Stimulated activated CD8-positive, alpha-beta memory T cell treated with anti-CD3 and anti-CD28 coated beads, Interleukin-12 subunit alpha, Interleukin-12 subunit beta, amount 100 ng/mL, for 1 hour (primary cell): ENCODE data around the gene CTBP1.

ENCODE experiments used
- DNase-seq: peaks from one replicate; pipeline ENCODE4 v3.0.0-alpha.2; 2020; ENCODE audit warnings: low read depth

CTBP1 gene

DNA sequence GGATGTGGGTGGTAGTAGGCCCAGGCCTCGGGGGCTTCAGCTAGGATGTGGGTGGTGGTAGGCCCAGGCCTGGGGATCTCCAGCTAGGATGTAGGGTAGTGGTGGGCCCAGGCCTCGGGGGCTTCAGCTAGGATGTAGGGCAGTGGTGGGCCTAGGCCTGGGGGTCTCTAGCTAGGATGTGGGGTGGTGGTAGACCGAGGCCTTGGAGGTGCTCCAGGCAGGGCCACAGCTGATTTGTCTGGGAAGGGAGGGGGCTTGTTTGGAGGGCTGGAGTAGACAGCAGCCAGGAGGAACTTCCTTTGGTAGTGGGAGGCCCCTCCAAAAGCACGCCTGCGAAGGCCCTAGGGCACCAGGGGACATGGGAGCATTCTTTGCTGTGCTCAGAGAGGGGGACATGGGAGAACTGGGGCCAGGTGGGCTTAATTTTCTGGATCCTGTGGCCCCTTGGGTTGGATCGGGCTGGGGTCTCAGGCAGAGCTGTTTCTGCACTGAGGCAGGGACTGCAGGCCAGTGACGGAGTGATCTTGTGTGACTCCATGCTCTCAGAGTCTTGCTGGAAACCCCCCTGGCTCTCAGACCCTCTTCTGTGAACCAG is 73.2 kb downstream of the CTBP1 start:
- no peak for DNase-seq

GRCh38 chr4:1174941-1175634 is 73.8 kb downstream of the CTBP1 start:
- DNase-seq = no peak

GRCh38 chr4:1172971-1173757 is 75.8 kb downstream of the CTBP1 start:
- no peak for DNase-seq

DNA sequence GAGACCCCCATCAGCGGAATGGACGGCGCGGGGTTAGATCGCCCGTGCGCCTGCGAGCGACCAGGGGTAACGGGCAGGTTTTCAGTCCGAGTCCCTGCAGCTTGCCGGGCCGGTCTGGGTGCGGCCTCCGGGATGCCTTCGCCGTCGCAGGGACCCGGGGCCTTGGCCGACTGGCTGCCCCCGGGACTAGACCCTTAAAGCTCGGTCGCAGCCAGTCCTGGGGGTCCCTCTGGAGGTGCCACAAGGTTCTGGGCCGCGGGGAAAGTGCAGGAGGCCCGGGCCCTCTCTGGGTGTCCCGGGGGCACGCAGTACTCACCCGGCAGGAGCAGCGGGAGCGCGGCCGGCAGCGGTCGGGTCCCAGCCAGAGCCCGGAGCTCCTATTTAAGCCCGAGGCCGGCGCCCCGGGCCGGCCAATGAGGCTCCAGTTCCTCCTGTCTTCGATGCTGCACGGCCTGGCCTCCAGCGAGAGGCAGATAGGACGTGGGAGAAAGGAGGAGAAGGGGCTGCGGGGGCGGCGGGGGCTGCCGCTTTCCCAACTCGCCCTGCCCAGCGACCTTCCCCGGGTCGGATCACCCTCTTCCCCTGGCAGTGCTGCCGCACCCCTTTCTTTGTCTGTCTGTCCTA is 76.6 kb downstream of the CTBP1 start, which contains the start of gene SPON2:
SPON2 (minus strand) TSS at position 356 of the 624 bp plus-strand sequence.
- DNase-seq = no peak

- DNase-seq = no peak
Measured at GRCh38 chr4:1171311-1172227, 77.4 kb downstream of the CTBP1 start.

DNA sequence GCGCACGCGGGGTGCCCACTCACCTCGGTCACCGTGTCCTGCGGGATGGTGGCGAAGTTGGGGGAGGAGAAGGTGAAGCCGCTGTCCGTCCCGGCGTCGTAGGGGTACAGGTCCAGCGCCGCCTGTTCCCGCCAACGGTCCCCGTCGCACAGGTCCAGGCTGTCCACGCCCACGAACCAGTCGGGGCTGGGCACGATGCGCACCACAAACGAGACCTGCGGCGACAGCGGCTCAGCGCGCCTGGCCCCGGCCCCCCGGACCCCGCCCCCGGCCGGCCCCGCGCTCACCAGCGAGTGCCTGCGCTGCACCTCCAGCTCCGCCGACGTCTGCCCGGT is 78.0 kb downstream of the CTBP1 start:
- DNase-seq = no peak

- no peak for DNase-seq
Measured at GRCh38 chr4:1170156-1170975, 78.6 kb downstream of the CTBP1 start.

- DNase-seq = no peak
Measured at GRCh38 chr4:1169691-1170096, 79.2 kb downstream of the CTBP1 start.

GRCh38 chr4:1169171-1169671 is 79.7 kb downstream of the CTBP1 start:
- DNase-seq = no peak

DNA sequence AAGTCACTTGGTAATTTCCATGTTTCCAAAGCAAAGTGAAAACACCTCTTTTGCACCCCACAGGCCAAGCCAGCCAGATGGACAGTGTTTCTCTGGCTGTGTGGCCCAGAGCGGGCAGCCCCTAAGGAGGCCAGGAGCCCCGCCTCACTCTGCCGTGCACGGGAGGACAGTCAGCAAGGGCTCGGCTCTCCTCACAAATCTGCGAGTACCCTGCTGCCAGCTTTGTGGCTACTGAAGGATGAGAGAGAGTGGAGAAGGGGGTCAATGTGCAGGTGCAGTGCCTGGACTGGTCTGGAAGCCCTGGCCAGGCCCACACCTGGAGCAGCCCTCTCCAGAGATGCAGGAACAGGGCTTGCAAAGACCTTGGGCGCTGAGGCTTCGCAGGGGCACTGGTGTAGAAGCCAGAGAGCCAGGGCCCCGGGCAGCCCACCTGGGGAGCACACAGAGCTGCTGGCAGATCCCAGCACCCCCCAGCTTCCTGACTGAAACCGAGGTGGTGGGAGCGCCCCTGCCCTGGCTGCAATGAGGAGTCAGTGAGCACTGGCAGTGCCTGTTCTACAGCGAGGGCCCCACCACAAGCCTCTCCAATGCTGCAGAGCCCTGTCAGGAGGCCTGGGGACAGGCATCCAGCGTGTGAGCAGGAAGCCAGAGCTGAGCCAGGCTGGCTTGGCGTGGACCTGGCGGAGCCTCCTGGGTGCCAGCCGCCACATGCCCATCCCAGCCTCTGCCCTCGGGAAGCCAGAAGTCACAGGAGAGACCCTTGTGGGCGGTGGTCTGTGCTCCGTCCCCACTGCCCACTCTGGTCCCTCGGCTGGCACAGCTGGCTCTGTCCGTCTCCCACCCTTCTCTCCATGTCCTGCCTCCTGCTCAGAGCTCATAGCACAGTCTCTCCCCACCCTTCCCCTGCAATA is 80.5 kb downstream of the CTBP1 start:
- no peak for DNase-seq

GRCh38 chr4:1167244-1167949 is 81.5 kb downstream of the CTBP1 start:
- DNase-seq = peak; percentile 79

DNA sequence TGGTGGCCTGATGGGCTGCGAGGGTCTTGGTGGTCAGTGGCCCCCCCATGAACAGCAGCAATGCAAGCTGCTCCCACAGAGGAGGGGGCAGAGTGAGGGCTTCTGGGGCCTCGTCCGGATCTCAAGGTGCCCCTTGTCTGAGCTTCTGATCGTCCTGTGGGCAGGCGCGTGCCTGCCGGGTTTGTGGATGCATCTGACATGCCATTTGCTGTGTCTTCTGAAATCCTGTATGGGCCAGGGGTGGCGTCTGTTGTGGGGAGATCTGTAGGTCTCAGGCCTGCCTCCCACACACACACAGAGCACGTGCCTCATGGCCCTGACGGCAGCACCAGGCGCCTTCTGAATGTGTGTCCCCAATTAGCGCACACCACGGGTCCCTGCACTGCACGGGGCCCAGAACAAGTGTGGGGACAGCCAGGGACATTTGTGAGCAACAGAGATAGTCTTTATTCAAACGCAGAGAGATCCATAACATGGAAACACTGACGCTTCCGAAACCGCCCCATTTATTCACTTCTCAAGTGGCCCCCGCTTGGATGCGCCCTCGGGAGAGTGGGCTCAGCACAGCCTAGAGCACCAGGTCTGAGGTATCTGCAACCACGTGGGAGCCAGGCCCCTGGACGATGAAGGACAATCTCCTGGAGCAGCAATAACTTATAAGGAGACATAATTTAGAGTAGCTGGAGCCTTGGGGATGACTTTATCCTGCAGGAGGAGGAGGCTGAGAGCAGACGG is 82.3 kb downstream of the CTBP1 start:
- DNase-seq = no peak

- DNase-seq = no peak
Measured at GRCh38 chr4:1164956-1165545, 83.9 kb downstream of the CTBP1 start.

GRCh38 chr4:1164444-1164843 is 84.5 kb downstream of the CTBP1 start:
- DNase-seq = no peak

GRCh38 chr4:1164040-1164439 is 84.9 kb downstream of the CTBP1 start:
- DNase-seq = no peak
